HG03354 (cell line): ENCODE data around the gene YPEL5.

Experiments used
- ATAC-seq: cut with Tn5 transposase; IDR thresholded peaks from one replicate; pipeline ENCODE4 v1.9.1; 2021; ENCODE audit warnings: mild to moderate bottlenecking; ENCODE audit not compliant: unreplicated experiment, poor library complexity, severe bottlenecking

Gene YPEL5

DNA sequence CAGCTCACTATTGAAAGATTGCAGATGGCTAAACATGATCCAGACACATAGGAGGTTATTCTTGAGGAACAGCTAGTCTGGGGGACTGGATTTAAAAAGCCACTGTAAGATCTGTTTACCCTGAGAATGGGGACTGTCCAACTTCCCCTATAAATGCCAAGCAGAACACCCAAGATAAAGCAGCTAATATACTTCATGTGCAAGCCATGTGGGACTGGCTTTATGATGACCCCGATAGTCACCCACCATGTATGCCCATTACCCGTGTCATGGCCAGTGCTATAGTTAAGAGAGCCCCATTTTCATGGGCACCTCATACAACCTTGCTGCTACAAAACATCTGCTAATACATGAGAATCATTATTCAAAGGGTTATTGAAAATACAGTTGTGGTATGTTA is 16.0 kb downstream of the YPEL5 start:
- no peak for ATAC-seq

DNA sequence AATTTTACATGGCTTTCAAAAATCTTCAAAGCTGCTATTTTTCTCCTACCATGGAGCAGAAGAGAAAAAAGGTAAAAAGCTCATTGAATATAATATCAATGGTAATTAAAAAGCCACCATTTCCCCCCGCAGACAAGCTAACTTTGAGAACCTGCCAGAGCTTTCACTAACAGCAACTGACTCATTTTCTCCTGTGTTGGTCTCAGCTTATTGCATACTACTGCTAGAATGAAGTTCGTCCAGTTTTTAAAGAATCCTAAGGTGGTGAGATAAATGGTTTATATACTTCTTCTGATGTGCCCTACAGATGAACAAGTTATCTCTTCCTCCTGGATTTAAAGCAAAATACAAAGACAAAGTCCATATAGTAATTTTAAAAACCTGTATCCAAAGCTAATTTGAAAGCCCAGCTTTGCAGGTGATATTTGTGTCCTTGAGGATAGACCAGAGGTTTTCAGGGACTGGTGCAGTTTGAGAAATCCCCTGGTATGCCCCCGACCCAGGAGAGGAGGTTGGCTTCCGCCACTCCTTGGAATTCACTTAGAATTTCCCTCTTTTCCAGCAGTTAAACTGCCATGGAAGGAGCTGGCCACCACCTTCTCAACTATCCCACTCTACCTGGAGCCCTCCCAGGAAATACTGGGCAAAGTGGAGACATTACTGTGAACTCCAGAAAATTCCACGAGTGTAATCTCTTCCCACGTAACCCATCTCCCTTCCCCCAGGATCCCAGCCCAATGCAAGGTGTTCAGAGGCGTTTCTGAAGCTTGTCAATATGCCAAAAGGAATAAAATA is 17.5 kb downstream of the YPEL5 start:
- no peak for ATAC-seq

- peak; percentile 99 for ATAC-seq
Observed at GRCh38 chr2:30165050-30165520, 18.3 kb downstream of the YPEL5 start.

DNA sequence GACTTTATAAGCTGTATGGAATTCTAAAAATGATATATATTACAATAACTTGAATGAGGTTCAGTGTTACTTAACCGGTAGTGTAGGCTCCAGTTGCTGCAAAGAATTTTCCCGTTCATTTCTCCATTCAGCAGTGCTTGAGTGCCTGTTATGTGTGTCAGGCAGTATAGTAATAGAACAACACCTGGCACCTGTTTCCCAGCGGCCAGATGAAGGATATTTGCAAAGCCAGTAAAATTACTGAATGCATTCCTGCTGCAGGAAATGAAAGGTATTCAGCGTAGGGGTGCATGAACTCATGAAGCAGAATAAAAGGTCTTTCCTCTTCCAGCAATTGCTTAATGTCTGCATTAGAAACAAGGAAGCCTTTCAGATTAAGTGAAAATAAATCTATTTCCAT is 18.8 kb downstream of the YPEL5 start:
- ATAC-seq: no peak

GRCh38 chr2:30172627-30173026 is 25.8 kb downstream of the YPEL5 start:
- ATAC-seq: no peak

DNA sequence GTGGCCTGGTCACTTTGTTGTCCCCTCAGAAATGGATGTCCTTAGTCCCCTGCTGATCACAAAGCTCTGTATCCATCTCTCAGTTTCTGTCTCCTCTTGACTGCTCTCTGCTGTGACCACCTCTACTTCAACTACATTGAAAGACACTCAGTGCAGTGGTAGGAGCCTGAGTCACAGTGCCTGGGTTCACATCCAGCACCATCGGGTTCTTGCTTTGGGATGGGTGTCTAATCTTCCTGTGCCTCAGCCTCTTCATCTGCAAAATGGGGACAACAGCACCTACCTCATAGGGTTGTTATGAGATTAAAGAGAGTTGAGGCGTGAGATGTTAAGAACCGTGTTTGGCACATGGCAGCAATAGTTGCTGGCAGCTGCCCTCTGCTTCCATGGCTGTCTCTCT is 30.6 kb downstream of the YPEL5 start:
- no peak for ATAC-seq

GRCh38 chr2:30177956-30178355 is 31.1 kb downstream of the YPEL5 start:
- no peak for ATAC-seq

DNA sequence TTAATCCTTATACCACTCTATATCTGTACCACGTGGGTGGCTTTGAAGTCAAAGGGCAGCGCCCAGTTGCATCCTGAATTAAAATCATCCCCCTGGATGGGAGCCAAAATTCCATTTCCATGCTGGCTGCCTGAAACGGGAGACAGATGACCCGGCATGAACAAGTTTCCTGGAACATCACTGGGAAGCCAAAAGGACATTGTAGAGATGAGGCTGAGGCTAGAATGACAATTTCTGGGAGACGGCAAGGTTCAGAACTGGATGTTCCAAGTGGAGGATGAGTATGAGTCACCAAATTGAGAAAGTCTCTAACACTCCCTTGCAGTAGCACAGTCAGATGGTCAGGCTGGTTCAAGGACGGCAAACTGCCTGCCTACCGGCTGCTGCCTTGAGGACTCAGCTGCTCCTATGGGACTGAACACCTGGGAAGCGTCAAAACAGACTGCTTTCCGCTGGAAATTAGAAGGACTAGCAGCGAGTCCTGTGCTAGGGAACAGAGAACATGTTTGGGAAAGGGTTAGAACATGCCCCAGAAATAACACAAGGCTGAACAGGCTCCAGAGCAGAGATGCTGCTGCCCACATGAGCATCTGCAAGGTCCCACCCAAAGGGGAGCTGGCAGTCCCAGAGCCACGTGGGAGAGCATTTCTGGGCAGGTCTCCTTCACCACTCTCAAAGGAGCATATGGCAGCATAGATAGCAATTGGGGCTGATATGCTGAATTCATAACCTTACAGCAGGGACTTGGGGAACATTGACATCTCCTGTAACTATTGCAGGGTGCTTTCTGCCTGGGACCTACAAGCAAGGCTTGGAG is 32.0 kb downstream of the YPEL5 start:
- ATAC-seq: no peak

GRCh38 chr2:30179536-30179935 is 32.7 kb downstream of the YPEL5 start:
- no peak for ATAC-seq

DNA sequence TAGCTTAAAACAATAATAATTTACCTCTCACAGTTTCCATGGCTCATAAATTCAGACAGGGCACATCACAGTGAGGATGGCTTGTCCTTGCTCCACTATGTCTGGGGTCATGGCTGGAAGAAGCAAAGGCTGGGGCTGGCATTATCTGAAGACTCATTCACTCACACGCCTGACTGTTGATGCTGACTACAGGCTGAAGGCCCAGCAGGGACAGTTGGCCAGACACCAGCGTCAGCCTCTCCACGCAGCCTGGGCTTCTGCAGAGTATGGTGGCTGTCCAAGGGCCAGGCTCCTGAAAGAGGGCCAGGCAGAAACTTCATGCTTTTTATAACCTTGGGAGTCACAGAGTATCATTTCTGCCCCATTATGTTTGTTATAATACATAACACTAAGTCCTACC is 33.4 kb downstream of the YPEL5 start:
- no peak for ATAC-seq

- ATAC-seq: no peak
Observed at GRCh38 chr2:30181176-30181575, 34.4 kb downstream of the YPEL5 start.

DNA sequence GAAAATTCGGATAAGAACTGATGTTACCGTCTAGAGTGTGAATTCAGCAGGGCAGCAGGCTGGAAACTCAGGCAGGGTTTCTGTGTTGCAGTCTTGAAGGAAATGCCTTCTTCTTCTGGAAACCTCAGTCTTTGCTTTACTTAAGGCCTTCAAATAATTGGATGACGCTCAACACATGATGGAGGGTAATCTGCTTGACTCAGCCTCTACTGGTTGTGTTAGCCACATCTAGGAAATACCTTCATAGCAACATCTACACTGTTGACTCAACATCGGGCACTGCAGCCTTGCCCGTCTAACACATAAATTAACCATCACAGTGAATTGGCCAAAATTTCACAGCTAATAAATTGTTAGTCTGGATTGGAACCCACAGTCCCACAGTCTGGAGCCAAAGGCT is 37.2 kb downstream of the YPEL5 start:
- ATAC-seq: no peak

DNA sequence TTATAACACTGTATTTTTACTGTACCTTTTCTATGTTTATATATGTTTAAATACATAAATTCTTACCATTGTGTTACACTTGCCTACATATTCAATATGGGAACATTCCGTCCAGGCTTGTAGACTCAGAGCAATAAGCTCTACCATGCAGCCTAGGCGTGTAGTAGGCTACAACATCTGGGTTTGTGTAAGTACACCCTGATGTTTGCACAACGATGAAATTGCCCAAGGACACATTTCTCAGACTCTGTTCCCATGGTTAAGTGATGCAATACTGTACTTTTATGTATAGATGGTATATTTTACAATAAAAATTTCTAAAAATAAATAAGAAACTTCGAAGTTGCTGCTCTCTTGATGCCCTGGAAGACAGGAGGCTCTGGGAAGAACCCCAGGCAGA is 38.4 kb downstream of the YPEL5 start:
- ATAC-seq: no peak

DNA sequence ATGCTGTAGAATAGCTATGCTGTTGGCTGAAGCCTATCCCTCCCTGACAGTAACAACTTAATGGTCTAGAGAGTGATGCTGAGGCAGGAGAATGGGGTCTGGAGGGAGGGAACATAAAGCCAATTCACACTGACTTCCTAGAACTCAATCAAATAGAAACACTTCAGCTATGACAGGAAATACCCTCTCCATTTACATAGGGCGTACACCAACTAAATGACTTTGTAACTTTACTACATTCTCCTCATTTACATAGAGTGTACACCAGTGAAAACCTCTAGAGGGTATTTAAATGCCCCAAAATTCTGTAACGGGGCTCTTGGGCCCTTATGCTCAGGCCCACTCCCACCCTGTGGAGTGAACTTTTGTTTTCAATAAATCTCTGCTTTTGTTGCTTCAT is 41.5 kb downstream of the YPEL5 start:
- no peak for ATAC-seq

DNA sequence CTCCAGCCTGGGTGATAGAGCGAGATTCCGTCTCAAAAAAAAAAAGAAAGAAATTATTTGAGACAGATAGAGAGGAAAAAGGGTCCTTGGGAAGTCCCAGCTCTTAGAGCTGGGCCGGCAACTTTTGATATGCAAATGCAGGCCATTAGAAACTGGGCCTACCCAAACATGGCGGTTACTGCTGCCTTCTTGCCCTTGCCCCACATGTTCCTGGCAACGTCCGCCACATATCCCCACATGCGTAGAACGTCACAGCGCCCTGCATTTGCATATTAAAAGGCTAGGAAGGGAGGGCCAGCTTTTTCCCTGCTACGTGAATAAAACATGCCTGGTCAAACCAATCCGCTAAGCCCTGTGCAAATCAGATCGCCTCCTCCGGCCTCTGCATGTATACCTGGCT is 43.8 kb downstream of the YPEL5 start:
- no peak for ATAC-seq

DNA sequence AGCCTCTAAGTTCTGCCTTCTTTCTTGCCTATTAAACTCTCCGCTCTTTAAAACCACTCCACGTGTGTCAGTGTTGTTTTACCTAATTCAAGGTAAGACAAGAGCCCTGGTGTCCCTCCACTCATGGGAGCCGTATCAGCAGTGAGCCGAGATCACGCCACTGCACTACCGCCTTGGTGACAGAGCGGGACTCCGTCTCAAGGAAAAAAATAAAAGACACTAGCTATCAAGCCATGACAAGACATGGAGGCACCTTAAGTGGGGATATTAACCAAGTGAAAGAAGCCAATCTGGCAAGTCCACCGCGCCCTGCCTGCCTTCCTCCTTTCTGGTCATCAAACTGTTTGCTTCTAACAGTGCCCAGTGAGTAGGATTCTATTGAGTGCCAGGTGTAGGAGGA is 44.3 kb downstream of the YPEL5 start:
- ATAC-seq: no peak

GRCh38 chr2:30191819-30192271 is 45.0 kb downstream of the YPEL5 start:
- ATAC-seq: no peak

GRCh38 chr2:30192314-30192713 is 45.5 kb downstream of the YPEL5 start:
- no peak for ATAC-seq

GRCh38 chr2:30193104-30193681 is 46.4 kb downstream of the YPEL5 start:
- no peak for ATAC-seq

GRCh38 chr2:30194421-30194820 is 47.6 kb downstream of the YPEL5 start:
- ATAC-seq: no peak

- ATAC-seq: no peak
Observed at GRCh38 chr2:30195016-30195415, 48.2 kb downstream of the YPEL5 start.
